Stimulated activated CD4-positive, alpha-beta T cell treated with anti-CD3 and anti-CD28 coated beads, Interleukin-15, amount 100 ng/mL, for 48 hours (primary cell): ENCODE data around the gene REEP1.
"Not testable (repeated sequence)": the region's sequence is repeated elsewhere in the genome, so short reads cannot be mapped to it uniquely, and the experiment has no call there.

Source experiments
- DNase-seq, 2 donors: peaks; one replicate each; pipeline ENCODE4 v3.0.0-alpha.2; 2020; ENCODE audit warnings: low read depth in 2 of 2

REEP1 gene

DNA sequence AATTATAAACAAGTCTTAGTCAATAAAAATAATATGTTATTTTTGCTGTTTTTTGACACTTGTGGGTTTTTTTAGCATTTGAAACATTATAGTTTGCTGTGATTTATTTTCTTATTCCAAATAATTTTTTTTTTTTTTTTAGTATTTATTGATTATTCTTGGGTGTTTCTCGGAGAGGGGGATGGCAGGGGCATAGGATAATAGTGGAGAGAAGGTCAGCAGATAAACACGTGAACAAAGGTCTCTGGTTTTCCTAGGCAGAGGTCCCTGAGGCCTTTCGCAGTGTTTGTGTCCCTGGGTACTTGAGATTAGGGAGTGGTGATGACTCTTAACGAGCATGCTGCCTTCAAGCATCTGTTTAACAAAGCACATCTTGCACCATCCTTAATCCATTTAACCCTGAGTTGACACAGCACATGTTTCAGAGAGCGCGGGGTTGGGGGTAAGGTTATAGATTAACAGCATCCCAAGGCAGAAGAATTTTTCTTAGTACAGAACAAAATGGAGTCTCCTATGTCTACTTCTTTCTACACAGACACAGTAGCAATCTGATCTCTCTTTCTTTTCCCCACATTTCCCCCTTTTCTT, 8.5 kb upstream of the REEP1 start:
- DNase-seq = not testable (repeated sequence)

DNA sequence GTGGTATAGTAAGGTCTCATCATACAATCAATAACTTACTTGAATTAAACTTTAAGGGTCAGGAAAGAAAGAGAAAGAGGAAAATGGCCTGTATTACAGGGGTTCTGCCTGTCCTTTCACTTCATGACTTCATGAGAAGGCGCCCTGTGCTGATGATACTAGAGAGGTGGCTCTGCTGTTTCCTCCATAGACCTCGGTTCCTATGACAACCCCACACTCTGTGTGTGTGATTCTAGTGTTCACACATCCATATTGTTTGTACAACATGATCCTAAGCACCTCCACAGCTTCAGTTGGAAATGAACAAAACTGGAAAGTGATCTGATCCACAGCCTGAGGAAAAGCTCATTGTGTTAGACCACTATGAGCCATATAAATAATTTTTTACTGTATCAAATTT, 7.0 kb upstream of the REEP1 start:
- no peak for DNase-seq

GRCh38 chr2:86342488-86342887, 5.1 kb upstream of the REEP1 start:
- no peak for DNase-seq

GRCh38 chr2:86341470-86341869, 4.0 kb upstream of the REEP1 start:
- no peak for DNase-seq

DNA sequence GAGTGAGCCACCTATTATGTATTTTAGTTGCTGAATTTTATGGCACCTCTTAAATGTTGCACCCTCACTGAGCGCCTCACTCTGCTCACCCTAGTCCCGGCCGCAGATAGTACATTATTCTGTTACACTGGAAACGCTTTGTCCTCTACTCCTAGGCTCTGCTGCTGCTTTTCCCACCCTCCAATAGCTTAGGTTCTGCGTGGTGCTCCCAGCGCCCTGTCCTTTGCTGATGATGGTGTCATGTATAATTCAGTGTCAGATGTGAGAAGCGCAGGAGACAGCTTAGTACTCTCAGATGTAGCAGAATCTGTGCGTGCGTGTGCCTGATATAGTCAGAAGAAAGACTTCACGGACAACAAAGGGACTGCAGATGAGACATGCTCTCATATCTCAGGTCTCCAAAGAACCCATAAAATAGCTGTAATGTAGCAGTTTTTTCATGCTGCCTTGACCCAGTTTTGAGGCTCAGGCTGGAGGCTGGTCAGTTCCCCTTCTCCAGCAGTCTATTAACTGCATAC, 1.4 kb upstream of the REEP1 start:
- DNase-seq = no peak

- DNase-seq = no peak
Observed at GRCh38 chr2:86336675-86337243, 667 bp downstream of the REEP1 start.

DNA sequence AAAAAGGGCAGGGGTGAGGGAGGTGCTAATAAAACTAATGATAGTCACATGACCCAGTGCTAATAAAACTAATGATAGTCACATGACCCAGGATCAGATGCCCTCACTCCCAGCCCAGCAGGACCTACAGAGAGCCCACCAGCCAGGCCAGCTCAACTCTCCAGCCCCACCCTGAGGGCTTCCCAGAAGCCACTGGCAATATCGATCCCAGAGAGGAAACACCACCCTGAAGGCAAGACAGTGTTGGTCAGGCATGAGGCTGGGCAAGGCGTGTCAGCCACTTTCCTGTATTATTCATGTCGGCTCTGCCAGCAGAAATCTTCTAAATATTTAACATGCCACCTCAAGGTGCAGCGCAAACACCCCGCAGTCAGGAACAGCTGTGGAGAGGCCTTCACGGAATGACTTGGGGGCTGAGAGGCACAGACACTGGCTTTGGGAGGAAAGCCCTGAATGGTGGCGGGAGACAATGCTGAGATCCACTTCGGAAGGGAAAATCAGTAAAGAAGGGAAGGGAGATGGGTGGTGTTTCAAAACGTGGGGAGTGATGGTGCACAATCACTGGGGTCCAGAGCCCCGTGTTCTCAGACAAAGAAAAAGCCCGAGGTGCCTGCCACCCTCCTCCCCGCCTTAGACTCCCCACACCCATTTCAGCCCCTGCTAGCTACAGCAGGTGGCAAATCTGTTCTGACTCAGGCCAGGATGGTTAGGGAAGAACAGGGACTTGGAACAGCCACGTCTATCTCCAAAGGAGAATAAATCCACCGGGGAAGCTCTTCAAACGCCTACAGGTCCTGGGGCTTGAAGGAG, 1.4 kb downstream of the REEP1 start:
- DNase-seq = no peak

- no peak for DNase-seq
Observed at GRCh38 chr2:86333378-86333777, 4.0 kb downstream of the REEP1 start.

- DNase-seq = no peak
Observed at GRCh38 chr2:86332654-86333053, 4.8 kb downstream of the REEP1 start.

DNA sequence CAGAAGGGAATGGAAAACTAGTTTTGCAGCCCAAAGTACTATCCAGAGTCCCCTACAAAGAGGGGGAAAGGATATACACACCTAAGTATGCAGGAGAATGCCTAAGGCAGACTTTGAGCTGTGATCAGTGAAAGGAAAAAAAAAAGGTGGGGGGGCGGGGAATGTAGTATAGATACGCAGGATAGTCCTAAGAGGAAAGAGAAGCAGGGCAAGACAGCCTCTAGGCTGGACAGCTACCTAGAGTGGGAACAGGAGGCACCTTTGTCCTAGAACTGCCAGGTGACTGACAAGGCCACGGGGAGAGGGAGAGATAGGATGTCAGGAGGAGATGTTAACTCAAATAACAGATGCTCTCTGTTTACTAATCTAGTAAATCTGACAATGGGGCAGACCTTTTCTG, 6.0 kb downstream of the REEP1 start:
- DNase-seq = no peak

DNA sequence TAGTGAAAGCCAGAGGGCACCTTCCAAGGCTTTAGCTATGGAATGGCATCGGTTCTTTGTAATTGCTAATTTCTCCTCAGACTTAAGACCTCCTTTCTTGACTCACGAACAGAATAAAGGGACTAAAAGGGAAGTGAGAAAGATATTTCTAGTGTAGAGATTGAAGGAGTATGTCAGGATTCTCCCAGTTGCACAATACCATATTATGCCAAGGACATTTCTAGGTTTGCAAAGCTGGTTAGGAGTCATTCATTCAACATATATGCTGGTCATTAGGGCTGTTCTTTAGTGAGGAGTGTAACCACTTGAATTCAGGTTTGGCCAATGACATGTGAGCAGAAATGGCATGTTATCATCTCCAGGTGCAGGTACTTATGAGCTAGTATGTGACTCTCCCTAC, 7.4 kb downstream of the REEP1 start:
- no peak for DNase-seq

GRCh38 chr2:86323273-86324021, 14.0 kb downstream of the REEP1 start:
- DNase-seq = no peak

DNA sequence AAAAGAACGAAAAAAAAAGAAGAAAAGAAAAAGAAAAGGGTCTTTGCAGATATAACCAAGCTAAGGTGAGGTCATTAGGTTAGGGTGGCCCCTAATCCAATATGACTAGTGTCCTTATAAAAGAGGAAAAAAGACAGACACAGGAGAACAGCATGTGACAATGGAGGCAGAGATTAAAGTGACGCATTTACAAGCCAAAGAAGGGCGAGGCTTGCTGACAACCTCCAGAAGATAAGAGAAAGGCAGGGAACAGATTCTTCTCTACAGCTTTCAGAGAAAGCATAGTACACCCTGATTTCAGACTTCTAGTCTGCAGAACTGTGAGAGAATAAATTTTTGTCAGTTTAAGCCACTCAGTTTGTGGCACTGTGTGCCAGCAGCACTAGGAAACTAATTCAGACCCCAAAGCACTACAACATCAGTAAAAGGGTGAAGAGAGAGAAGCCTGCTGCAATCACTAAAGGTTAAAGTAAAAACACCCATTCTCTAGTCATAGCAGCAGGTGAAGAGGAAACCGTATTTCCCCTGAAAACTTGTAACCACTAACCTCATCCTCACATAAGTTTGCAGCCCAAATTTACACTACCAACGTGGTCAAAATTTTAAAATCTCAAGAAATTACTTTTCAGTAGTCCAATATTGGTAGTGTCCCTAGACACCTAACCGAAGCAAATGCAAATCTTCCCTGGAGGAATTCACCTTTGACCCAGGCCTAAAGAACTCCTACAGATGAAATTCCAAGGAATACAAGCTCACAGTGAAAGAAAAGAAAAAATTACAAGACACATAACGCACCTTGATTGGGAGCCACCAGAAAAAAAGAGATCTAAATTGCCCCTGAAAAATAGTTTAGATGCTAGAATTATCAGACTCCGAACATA, 17.5 kb downstream of the REEP1 start:
- no peak for DNase-seq

DNA sequence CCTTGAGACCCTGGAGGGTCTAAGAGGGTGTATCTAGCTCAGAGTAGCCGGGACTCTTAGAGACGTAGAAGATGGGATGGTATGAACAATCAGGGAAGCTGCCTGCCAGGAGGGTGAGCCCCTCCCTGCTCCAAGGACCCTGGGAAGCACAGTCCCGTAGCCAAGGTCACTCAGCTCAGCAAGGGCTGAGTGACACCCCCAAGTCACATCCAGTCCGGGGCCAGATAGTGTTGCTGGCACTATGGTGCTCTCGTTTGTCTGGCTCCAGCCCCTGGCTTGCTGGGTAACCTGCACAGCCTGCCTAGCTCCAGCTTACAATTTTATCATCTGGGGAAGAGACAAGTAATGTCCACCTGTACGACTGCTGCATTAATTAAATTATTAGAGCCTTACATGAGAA, 22.3 kb downstream of the REEP1 start:
- DNase-seq = no peak

DNA sequence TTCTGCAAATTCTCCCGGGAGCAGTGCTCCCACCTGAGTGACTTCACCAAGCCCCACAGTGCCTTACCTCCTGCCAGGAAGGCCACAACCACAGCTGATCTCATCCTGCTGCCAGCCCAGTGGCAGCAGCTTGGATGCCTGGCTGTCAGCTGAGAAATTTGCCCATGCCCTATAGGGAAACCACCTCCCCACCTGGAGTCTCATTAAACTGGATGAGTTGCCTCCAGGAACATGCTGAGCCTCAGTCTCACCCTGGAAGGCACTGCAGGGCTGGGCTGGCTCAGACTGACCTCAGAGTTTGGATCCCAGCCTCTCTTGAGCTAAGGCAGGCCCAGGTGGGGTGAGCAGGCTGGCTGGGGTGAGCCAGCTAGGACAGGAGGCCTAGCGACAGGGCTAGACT, 23.3 kb downstream of the REEP1 start:
- DNase-seq = no peak

GRCh38 chr2:86313341-86313740, 24.1 kb downstream of the REEP1 start:
- no peak for DNase-seq

- no peak for DNase-seq
Observed at GRCh38 chr2:86311879-86312278, 25.5 kb downstream of the REEP1 start.

DNA sequence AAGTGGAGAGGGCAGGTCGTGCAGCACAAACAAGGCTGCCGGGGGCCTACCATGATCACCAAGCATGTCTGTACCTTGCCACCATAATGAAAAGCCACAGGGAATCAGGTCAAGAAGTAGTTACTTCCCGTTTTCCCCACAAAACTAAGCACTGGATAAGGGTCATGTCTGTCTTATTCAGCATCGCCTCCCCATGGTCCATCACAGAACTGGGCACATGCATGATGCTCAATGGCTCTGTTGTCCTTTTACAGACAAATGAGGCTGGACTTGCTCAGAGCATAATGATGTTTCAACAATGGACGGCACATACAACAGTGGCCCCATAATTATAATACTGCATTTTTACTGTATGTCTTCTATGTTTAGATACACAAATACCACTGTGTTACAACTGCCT, 27.5 kb downstream of the REEP1 start:
- DNase-seq = no peak

- DNase-seq = no peak
Observed at GRCh38 chr2:86308984-86309695, 28.3 kb downstream of the REEP1 start.

GRCh38 chr2:86308356-86308755, 29.1 kb downstream of the REEP1 start:
- DNase-seq = no peak

DNA sequence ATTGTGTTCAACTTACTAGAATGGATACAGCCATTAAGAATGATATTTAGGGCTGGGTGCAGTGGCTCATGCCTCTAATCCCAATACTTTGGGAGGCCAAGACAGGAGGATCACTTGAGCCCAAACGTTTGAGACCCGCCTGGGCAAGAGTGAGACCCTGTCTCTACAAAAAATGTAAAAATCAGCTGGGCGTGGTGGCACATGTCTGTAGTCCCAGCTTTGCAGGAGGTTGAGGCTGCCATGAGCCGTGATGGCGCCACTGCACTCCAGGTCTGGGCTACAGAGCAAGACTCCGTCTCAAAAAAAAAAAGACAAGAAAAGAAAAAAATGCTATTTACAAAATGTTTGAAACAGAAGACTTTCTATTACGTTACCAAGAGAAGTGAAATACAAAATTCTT, 30.0 kb downstream of the REEP1 start:
- DNase-seq = no peak
